Stimulated activated effector memory CD8-positive, alpha-beta T cell treated with anti-CD3 and anti-CD28 coated beads, Interleukin-12 subunit alpha, Interleukin-12 subunit beta, amount 100 ng/mL, for 72 hours (primary cell): ENCODE measurements around the gene RPGRIP1.
A peak's percentile ranks its signal among the peaks of the same experiment; 100 is the strongest.
"Not testable (repeated sequence)": the region's sequence is repeated elsewhere in the genome, so short reads cannot be mapped to it uniquely, and the experiment has no call there.

Experiments
- ATAC-seq: fragments of 150-1000 bp; cut with Tn5 transposase; 2 replicates; pipeline ENCODE4 v1.10.0; 2021
- DNase-seq, 2 donors: peaks; one replicate each; pipeline ENCODE4 v3.0.0; 2021 to 2022; ENCODE audit warnings: low spot score in 2 of 2
- H3K27ac Mint-ChIP-seq: one replicate; pipeline ENCODE4 v1.8.0; 2022; ENCODE audit warnings: mild to moderate bottlenecking, mixed read lengths
- H3K36me3 Mint-ChIP-seq: one replicate; pipeline ENCODE4 v1.8.0; 2022; ENCODE audit warnings: mild to moderate bottlenecking, mixed read lengths
- H3K4me1 Mint-ChIP-seq: one replicate; pipeline ENCODE4 v1.8.0; 2022; ENCODE audit warnings: mixed read lengths
- H3K4me3 Mint-ChIP-seq: one replicate; pipeline ENCODE4 v1.8.0; 2022; ENCODE audit warnings: mild to moderate bottlenecking, mixed read lengths
- H3K9me3 Mint-ChIP-seq: one replicate; pipeline ENCODE4 v1.8.0; 2022; ENCODE audit warnings: mixed read lengths

The RPGRIP1 gene

DNA sequence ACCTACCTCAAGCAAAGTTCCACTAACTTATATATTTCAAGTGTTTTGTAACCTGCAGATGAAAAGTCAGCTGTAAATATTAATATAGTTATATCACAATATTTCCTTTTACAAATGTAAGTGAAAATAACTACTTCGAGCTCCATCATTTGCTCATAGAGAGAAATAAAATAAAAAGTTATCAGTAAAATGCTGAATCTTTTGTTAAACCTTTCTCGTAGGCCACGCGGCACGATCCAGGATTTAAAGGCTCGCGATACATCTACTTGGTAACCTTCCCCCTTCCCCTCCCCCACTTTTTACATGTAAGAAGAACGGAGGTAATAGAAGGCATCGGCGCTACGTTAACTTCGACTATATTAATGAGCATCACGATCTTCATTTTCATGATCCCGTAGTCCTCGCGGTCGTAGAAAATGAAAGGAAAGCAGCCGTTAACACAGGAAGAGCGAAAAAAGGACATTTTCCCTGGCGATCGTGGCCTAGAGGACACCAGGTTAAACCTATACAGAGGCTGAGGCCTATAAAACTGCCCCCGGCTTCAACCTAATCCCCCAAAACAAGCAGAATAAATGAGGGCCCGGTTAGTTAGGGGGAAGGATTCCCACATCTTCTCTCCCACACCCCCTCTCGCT is 11.1 kb upstream of the RPGRIP1 start:
- no peaks in the 10 kb centered on the region for H3K9me3 Mint-ChIP-seq
- H3K27ac Mint-ChIP-seq = peak overlapping the region; percentile 100
- ATAC-seq (no peak), DNase-seq (no peak)
- H3K4me1 Mint-ChIP-seq = peaks cover 33% of the 10 kb centered on the region
- peaks cover 63% of the 10 kb centered on the region for H3K36me3 Mint-ChIP-seq
- peak overlapping the region; percentile 96 for H3K4me3 Mint-ChIP-seq

GRCh38 chr14:21269252-21270046 is 10.4 kb upstream of the RPGRIP1 start, which contains the start of gene HNRNPC:
Gene HNRNPC, minus strand, starts transcription at chr14:21269442. Its CDS starts 35,249 bp downstream, at chr14:21234193.
- Mint-ChIP-seq H3K9me3 (no peaks in the 10 kb centered on the region), H3K4me1 (peaks cover 26% of the 10 kb centered on the region), H3K4me3 (peak within 1 kb of the TSS; percentile 96), H3K27ac (peak within 1 kb of the TSS; percentile 100), H3K36me3 (peaks cover 56% of the 10 kb centered on the region)
- ATAC-seq (peak; percentile 94), DNase-seq (peak; percentile 100)

- H3K27ac Mint-ChIP-seq, DNase-seq, H3K9me3 Mint-ChIP-seq, ATAC-seq, H3K4me1 Mint-ChIP-seq, H3K4me3 Mint-ChIP-seq: not testable (repeated sequence)
- peaks cover 24% of the 10 kb centered on the region for H3K36me3 Mint-ChIP-seq
Measured at GRCh38 chr14:21272661-21273060, 7.2 kb upstream of the RPGRIP1 start.

DNA sequence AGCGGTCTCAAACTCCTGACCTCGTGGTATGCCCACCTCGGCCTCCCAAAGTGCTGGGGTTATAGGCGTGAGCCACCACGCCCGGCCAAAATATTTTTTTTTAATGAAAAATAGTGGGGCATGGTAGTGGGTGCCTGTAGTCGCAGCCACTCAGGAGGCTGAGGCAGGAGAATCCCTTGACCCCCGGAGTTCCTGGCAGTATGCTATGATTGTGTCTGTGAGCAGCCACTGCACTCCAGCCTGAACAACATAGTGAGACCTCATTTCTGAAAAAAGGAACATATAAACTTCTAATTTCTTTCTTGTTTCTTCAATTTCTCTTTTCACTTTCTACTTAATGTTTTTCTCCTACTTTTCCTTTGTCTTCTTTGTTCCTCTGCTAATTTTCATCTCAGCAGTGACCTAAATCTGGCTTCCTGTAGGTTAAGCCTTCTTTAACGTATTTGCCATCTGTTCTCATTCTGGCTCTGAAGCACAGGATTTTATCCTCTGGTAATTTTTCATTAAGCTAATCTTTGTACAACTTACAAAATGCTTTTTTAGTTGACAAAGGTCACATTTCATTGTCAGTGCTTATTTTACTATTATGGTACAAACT is 4.5 kb upstream of the RPGRIP1 start:
- Mint-ChIP-seq H3K4me1 (no peaks in the 10 kb centered on the region), H3K9me3 (no peaks in the 10 kb centered on the region), H3K27ac (peak overlapping the region; percentile 53), H3K36me3 (no peaks in the 10 kb centered on the region), H3K4me3 (peak overlapping the region; percentile 16)
- DNase-seq (no peak), ATAC-seq (no peak)

- H3K4me1 Mint-ChIP-seq = no peaks in the 10 kb centered on the region
- ATAC-seq (no peak), DNase-seq (no peak)
- H3K4me3 Mint-ChIP-seq = no peak overlapping the region
- H3K9me3 Mint-ChIP-seq = no peaks in the 10 kb centered on the region
- no peaks in the 10 kb centered on the region for H3K36me3 Mint-ChIP-seq
- H3K27ac Mint-ChIP-seq = no peak overlapping the region
Measured at GRCh38 chr14:21278632-21279031, 1.3 kb upstream of the RPGRIP1 start.

GRCh38 chr14:21281917-21282316 is 2.0 kb downstream of the RPGRIP1 start:
- DNase-seq, ATAC-seq, H3K36me3 Mint-ChIP-seq, H3K9me3 Mint-ChIP-seq, H3K4me1 Mint-ChIP-seq, H3K27ac Mint-ChIP-seq, H3K4me3 Mint-ChIP-seq: not testable (repeated sequence)

GRCh38 chr14:21286516-21286915 is 6.6 kb downstream of the RPGRIP1 start:
- not testable (repeated sequence) for DNase-seq, H3K9me3 Mint-ChIP-seq, H3K4me1 Mint-ChIP-seq, H3K4me3 Mint-ChIP-seq, H3K36me3 Mint-ChIP-seq, ATAC-seq
- H3K27ac Mint-ChIP-seq = peak overlapping the region; percentile 63

DNA sequence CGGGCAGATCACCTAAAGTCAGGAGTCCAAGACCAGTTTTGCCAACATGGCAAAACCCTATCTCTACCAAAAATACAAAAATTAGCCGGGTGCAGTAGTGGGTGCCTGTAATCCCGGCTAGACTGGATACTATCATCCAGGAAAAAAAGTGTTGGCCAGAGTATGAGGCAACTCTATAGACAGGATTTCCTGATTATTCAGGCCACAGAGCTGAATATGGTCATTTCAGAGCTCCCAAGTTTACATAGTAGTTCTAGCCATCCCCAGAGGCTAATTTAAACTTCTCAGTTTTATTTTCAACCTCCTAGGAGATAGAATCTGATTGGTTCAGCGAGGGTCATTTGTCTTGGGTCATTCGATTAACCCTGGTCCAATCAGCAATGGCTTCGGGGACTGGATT is 7.3 kb downstream of the RPGRIP1 start:
- ATAC-seq = no peak
- Mint-ChIP-seq H3K4me3 (no peak overlapping the region), H3K9me3 (no peaks in the 10 kb centered on the region), H3K27ac (peak overlapping the region; percentile 63), H3K4me1 (no peaks in the 10 kb centered on the region), H3K36me3 (no peaks in the 10 kb centered on the region)
- no peak for DNase-seq

GRCh38 chr14:21294026-21294425 is 14.1 kb downstream of the RPGRIP1 start:
- not testable (repeated sequence) for ATAC-seq, H3K36me3 Mint-ChIP-seq, H3K9me3 Mint-ChIP-seq, H3K27ac Mint-ChIP-seq, H3K4me1 Mint-ChIP-seq, DNase-seq, H3K4me3 Mint-ChIP-seq

DNA sequence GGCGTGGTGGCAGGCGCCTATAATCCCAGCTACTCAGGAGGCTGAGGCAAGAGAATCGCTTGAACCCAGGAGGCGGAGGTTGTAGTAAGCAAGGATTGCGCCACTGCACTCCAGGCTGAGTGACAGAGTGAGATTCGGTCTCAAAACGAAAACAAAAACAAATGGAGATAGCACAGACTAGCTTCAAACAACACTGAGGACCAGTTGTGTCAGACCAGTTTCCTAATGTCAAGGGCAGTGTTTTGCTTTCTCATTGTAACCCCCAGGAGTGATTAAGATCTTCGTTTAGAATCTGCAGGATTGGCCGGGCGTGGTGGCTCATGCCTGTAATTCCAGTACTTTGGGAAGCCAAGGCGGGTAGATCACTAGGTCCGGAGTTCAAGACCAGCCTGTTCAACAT is 18.5 kb downstream of the RPGRIP1 start:
- H3K9me3 Mint-ChIP-seq = no peaks in the 10 kb centered on the region

DNA sequence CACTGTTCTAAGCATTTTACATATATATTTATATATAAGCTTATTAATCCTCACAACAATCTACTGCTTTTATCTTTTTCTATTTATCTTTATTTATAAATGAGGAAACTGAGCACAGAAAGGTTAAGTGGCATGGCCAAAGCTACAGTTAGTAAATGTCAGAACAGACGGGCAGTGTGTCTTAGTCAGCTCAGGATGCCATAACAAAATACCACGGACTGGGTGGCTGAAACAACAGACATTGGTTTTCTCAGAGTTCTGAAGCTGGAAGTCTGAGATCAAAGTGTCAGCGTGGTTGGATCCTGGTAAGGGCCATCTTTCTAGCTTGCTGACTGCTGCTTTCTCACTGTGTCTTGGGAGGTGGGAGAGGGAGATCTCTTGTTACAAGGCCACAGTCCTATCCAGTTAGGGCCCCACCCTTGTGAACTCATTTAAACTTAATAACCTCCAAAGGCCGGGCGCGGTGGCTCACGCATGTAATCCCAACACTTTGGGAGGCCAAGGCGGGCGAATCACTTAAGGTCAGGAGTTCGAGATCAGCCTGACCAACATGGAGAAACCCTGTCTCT is 19.8 kb downstream of the RPGRIP1 start:
- Mint-ChIP-seq H3K9me3 (no peaks in the 10 kb centered on the region), H3K27ac (no peak overlapping the region)
- no peak for ATAC-seq

More for the DNA sequence above, 18.5 kb downstream of the RPGRIP1 start:
- no peak overlapping the region for H3K27ac Mint-ChIP-seq
- H3K4me1 Mint-ChIP-seq = peaks cover 6% of the 10 kb centered on the region
- no peak for DNase-seq
- no peak for ATAC-seq
- no peaks in the 10 kb centered on the region for H3K36me3 Mint-ChIP-seq
- no peak overlapping the region for H3K4me3 Mint-ChIP-seq

DNA sequence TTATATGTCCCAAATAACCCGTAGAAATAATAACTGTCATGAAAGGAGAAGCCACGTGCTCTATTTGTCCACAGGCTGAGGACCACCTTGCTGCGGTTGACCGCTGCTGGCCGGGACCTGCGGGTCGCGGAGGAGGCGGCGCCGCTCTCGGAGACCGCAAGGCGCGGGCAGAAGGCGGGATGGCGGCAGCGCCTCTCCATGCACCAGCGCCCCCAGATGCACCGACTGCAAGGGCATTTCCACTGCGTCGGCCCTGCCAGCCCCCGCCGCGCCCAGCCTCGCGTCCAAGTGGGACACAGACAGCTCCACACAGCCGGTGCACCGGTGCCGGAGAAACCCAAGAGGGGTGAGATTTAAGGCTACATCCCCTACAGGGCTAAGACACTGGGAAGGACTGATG is 21.0 kb downstream of the RPGRIP1 start:
- peaks cover 6% of the 10 kb centered on the region for H3K4me1 Mint-ChIP-seq
- H3K4me3 Mint-ChIP-seq = peak overlapping the region; percentile 43
- no peaks in the 10 kb centered on the region for H3K9me3 Mint-ChIP-seq
- H3K36me3 Mint-ChIP-seq = no peaks in the 10 kb centered on the region
- ATAC-seq (peak; percentile 64), DNase-seq (peak; percentile 2 to 49)
- no peak overlapping the region for H3K27ac Mint-ChIP-seq

More for the DNA sequence above, 19.8 kb downstream of the RPGRIP1 start:
- no peaks in the 10 kb centered on the region for H3K36me3 Mint-ChIP-seq
- H3K4me1 Mint-ChIP-seq = peaks cover 6% of the 10 kb centered on the region
- no peak for DNase-seq
- H3K4me3 Mint-ChIP-seq = no peak overlapping the region

- Mint-ChIP-seq H3K9me3 (no peaks in the 10 kb centered on the region), H3K27ac (no peak overlapping the region), H3K4me1 (peaks cover 6% of the 10 kb centered on the region), H3K36me3 (no peaks in the 10 kb centered on the region), H3K4me3 (no peak overlapping the region)
- no peak for ATAC-seq
- DNase-seq = no peak
Measured at GRCh38 chr14:21302013-21302835, 22.3 kb downstream of the RPGRIP1 start.

GRCh38 chr14:21302836-21303140 is 22.9 kb downstream of the RPGRIP1 start:
- not testable (repeated sequence) for H3K9me3 Mint-ChIP-seq, ATAC-seq, H3K27ac Mint-ChIP-seq, DNase-seq, H3K36me3 Mint-ChIP-seq, H3K4me1 Mint-ChIP-seq, H3K4me3 Mint-ChIP-seq

DNA sequence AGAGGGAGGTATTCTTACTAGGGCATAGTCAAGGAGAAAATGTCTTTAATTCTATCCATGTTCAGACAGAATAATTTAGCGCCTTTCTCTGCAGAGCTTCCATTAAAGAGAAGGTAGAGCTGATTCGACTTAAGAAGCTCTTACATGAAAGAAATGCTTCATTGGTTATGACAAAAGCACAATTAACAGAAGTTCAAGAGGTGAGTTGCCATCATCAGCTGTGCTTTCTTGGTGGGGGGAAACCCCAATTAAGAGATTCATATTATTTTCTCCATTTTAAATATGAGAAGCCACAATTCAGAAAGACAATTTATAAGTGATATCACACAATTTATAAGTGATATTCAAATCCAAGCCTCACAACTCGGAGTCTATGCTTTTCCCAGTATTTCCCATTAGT is 27.8 kb downstream of the RPGRIP1 start:
- no peak for ATAC-seq
- no peak overlapping the region for H3K27ac Mint-ChIP-seq
- no peaks in the 10 kb centered on the region for H3K9me3 Mint-ChIP-seq
- H3K4me1 Mint-ChIP-seq = peaks cover 16% of the 10 kb centered on the region
- no peaks in the 10 kb centered on the region for H3K36me3 Mint-ChIP-seq
- no peak for DNase-seq
- no peak overlapping the region for H3K4me3 Mint-ChIP-seq
